ENCODE results near the gene ACOX3.

DNA sequence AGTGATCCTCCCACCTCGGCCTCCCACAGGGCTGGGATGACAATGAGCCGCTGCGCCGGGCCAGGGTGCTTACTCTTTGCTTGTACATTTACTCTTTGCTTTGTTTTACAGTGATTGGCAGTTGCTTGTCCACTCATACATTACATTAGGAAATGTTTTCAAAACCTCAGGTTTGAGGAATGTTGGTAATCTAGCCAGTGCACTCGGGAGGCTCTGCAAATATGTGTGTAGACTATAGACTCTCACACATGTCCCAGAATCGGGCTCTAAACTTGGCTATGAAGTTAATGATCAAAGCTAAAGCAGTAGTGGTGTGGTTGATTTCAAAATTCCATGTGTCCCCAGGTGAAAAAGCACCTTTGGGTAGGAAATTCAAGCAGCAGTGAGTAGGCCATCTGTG lies 20.6 kb upstream of the ACOX3 start:
- TF ChIP-seq, protein P1, sequence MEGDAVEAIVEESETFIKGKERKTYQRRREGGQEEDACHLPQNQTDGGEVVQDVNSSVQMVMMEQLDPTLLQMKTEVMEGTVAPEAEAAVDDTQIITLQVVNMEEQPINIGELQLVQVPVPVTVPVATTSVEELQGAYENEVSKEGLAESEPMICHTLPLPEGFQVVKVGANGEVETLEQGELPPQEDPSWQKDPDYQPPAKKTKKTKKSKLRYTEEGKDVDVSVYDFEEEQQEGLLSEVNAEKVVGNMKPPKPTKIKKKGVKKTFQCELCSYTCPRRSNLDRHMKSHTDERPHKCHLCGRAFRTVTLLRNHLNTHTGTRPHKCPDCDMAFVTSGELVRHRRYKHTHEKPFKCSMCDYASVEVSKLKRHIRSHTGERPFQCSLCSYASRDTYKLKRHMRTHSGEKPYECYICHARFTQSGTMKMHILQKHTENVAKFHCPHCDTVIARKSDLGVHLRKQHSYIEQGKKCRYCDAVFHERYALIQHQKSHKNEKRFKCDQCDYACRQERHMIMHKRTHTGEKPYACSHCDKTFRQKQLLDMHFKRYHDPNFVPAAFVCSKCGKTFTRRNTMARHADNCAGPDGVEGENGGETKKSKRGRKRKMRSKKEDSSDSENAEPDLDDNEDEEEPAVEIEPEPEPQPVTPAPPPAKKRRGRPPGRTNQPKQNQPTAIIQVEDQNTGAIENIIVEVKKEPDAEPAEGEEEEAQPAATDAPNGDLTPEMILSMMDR (IDR thresholded peaks at IDR 0.05): no peak
- TF ChIP-seq POLR2A (IDR thresholded peaks at IDR 0.05): no peak
